ENCODE measurements around the gene FILIP1L.

FILIP1L gene

DNA sequence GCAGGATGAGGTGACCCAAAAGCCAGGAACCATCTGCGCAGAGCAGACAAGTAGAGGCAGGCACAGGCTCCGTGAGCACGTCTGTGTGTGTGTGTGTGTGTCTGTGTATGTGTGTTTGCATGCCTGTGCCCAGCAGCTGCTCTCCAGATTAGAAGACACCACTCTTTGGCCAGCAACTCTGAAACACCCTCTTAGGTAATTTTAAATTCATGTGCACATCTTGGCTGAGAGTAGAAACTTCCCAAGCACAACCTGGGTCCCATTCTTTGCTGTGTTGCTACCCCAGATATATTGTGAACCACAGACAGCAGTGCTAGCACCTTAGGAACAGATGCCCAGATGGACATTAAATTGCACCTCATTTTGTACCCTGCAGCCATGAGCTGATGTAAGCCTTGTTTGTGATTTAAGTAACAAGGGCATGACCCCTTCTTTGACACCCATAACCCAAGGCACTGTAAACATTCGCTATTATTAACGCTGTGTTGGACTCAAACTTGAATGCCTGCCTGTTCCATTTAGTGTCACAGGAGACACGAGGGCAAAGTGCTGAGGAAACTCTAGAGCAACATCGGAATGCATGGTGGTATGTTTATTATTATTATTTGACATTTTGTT is at the start of gene FILIP1L:
Gene FILIP1L (minus strand): TSS at position 89 of the 618 bp plus-strand sequence.
- in situ Hi-C loops (cut with MboI; ENCODE audit: low sequenced_read_pairs), result no loop called here

GRCh38 chr3:100163787-100164186 is 49.5 kb upstream of the FILIP1L start:
- in situ Hi-C loops (cut with MboI; ENCODE audit: low sequenced_read_pairs), result no loop called here

GRCh38 chr3:100160521-100160920 is 46.2 kb upstream of the FILIP1L start:
- in situ Hi-C loops (cut with MboI; ENCODE audit: low sequenced_read_pairs), result no loop called here

DNA sequence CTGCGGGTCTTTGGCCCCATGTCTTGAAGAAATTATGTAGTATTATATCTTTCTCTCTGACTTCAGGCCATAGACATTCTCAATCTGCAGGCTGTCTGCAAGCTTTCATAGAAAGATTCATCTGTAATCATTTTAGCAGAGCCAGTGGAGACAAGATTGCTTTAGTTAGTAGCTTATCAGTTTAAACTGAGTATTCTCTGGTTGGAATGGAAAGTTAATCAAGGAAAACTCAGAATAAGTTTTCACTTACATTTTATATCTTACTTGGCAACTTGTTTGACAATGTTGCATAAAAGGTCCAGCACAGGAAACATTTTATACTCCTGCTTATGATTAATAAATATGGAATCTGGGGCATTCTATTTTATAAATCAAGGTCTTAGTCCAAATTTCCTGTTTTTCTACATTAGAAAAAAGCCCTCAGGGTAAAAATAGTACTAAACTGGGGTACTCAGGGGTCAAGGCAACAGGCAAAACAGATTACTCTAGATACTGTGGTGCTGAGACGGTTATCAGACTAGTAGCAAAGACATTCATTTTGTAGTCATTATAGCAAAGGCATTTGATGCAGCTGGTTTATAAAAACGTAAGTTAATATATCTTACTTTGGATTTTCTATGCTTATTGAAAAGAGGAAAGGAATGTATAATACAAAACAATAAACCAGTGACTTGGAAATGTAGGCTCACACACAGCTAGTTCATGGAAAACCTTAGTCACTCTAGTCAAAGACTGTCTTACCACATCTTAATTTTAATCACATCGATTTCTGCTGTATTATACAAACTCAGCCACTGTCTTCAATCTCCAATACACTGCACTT is 45.2 kb upstream of the FILIP1L start:
- in situ Hi-C loops (cut with MboI; ENCODE audit: low sequenced_read_pairs), result no loop called here

DNA sequence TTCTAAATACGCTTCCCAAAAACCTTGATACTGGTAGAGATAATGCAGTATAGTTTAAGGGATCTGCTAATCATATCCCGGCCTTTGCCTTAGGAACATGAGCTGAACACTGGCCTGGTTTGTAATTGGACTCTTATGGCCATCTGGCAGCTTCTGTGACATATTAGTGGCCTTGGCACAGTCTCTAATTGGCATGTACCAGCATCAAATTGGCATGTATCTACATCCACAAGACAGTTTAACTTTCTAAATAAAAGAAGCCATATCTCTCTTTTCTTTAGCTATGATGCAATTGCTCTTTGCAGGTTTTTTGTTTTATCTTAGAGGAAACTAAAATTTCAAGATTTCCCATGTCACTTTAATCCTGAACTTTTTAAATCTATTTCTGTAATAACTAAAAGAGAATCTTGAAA is 44.6 kb upstream of the FILIP1L start:
- in situ Hi-C loops (cut with MboI; ENCODE audit: low sequenced_read_pairs), result no loop called here

DNA sequence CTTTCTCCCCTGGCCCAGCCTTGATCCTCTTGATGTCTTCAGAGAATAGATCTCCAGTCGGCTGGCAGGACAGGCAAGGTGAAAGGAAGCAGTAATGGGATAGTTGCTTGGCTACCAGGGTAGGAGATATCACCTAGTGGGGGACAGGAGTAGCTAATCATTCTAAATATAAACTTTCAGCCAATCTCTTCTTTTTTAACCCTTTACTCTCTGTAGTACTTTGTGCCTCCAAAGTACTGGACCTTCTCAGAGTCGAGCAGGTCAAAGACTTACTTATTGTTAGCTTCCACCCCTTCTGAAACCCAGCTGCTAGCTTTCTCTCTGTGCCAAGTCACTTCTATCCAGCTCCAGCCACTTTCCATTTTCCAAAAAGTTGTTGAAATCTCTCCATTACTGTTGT is 43.4 kb upstream of the FILIP1L start:
- in situ Hi-C loops (cut with MboI; ENCODE audit: low sequenced_read_pairs), result no loop called here

DNA sequence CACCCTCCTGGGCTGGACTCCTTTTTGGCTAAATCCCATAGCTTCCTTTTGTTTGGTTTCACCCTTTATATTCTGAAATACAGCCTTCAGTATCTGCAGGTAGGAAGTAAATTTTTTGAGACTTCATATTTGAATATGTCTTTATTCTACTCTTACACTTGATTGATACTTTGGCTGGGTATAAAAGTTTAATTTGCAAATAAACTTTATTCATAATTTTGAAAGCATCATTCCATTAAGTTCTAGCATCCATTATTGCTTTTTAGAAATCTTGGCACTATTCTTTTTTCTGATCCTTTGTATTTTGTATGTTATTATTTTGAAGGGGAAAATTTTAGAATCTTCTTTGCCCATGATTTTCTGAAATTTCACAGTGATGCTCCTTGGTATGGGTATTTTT is 41.3 kb upstream of the FILIP1L start:
- in situ Hi-C loops (cut with MboI; ENCODE audit: low sequenced_read_pairs), result no loop called here

GRCh38 chr3:100155128-100155527 is 40.8 kb upstream of the FILIP1L start:
- in situ Hi-C loops (cut with MboI; ENCODE audit: low sequenced_read_pairs), result no loop called here

GRCh38 chr3:100154171-100154570 is 39.9 kb upstream of the FILIP1L start:
- in situ Hi-C loops (cut with MboI; ENCODE audit: low sequenced_read_pairs), result no loop called here

DNA sequence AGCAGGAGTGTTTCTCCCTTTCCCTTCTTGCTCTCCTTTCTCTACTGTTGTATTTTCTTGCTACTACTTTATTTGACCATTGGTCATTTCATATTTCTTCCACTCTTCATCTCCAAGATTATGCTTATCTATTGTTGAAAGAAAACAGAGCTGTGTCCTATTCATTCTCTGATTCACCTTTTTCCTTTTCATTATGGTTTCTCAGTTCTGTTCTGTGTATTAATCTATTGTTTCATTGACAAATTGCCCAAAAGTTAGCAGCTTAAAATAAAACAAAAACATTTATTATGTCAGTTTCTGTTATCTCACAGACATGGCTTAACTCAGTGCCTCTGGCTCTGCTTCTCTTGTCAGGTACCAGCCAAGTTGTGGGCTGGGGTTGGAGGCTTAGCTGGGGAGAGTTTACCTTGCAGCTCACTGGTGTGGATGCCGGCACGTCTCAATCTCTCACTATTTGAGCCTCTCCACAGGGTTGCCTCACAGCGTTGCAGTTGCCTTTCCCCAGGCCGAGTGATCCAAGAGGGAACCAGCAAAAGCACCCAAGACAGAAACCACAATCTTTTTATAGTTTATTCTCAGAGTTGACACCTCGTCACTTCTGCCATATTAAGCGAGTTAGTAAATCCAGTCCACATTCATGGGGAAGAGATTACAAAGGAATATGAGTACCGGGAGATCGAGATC is 36.9 kb upstream of the FILIP1L start:
- in situ Hi-C loops (cut with MboI; ENCODE audit: low sequenced_read_pairs), result no loop called here

DNA sequence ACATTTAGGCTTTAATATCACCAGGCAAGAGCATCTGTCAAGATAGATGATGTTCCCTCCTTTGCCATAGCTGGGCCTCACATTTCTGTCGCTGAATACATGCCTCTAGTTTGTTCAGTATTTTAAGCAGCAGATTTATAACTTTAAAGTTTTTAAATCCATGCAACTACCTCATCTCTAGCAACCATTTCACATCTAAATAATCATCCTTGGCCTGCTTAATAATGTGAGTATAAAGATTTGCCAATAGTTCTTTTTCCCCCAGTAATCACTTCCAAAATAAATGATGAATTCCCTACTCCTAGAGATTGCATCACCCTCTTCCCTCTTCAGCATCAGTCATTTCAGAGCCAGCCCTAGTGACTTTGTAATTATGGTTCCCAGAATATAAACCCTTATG is 36.2 kb upstream of the FILIP1L start:
- in situ Hi-C loops (cut with MboI; ENCODE audit: low sequenced_read_pairs), result no loop called here

DNA sequence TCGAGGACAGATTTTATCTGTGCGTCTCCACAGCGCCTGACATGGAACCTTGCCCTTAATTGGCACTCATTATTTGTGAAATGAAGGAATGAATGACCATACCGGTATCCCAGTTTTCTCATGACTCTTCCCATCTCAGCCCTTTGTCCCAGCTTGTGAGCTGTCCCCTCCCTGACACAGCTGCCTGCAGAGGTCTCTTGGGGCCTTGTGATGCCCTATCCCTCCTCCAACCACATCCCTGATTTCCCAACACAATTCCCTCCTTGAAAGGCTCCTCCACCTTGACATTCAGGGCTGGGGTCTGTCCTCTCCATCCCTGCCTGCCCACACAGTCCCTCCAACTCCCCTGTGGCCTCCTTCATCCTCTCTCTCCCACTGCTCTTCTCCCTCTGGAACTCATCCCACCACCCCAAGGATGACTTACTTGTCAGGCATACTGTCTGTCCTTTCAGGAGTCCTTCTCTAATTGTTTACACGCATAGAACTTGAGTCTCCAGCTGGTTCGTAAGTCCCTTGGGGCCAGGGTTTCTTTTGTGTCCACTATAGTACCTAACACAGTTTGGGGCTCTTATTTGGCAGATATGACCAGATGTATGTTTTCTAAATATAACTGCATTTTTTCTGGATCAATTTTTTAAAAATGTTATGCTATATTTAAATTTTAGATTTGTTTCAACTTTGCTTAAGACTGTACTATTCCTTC is 35.6 kb upstream of the FILIP1L start:
- in situ Hi-C loops (cut with MboI; ENCODE audit: low sequenced_read_pairs), result no loop called here

DNA sequence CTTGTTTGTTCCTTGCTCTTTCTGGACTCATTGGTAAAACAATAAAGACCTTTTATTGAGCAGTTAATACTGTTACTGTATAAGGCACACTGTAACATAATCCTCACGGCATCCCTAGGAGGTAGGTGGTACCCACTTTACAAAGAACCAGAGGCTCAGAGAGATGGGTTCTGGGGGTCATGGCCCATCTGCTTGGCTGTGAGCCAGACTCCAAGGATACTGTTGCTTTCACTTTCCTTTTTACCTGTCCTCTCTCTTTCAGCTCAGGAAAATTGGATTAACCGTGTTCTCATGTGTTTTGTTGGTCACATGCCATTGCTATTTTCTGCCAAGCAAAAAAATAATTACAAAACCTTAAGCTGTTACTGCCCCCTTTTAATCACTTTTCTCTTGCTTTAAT is 34.8 kb upstream of the FILIP1L start:
- in situ Hi-C loops (cut with MboI; ENCODE audit: low sequenced_read_pairs), result no loop called here

- in situ Hi-C loops (cut with MboI; ENCODE audit: low sequenced_read_pairs), result no loop called here
Observed at GRCh38 chr3:100144255-100144866, 30.1 kb upstream of the FILIP1L start.

GRCh38 chr3:100141586-100141985 is 27.3 kb upstream of the FILIP1L start:
- in situ Hi-C loops (cut with MboI; ENCODE audit: low sequenced_read_pairs), result no loop called here

- in situ Hi-C loops (cut with MboI; ENCODE audit: low sequenced_read_pairs), result no loop called here
Observed at GRCh38 chr3:100140976-100141375, 26.7 kb upstream of the FILIP1L start.

GRCh38 chr3:100136921-100137320 is 22.6 kb upstream of the FILIP1L start:
- in situ Hi-C loops (cut with MboI; ENCODE audit: low sequenced_read_pairs), result no loop called here

- in situ Hi-C loops (cut with MboI; ENCODE audit: low sequenced_read_pairs), result no loop called here
Observed at GRCh38 chr3:100131241-100131640, 16.9 kb upstream of the FILIP1L start.

DNA sequence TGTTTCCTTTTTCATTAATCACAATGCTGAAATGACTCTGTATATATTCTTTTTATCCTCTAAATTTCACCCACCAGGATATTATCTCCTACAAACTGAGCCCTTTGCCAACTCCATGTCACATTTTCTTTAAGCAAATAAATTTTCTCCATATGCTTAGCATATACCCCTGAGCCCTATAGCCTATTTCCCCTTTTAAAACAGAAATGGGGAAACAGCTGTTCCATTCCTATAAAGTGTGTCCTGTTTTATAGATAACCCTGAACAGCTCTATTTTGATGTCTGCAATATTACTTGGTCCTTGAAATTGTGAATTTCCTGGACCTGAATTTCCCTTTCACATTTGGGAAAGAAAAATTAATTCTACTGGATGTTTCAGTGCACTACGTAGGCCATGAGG is 15.6 kb upstream of the FILIP1L start:
- in situ Hi-C loops (cut with MboI; ENCODE audit: low sequenced_read_pairs), result no loop called here

- in situ Hi-C loops (cut with MboI; ENCODE audit: low sequenced_read_pairs), result no loop called here
Observed at GRCh38 chr3:100128565-100128964, 14.3 kb upstream of the FILIP1L start.

DNA sequence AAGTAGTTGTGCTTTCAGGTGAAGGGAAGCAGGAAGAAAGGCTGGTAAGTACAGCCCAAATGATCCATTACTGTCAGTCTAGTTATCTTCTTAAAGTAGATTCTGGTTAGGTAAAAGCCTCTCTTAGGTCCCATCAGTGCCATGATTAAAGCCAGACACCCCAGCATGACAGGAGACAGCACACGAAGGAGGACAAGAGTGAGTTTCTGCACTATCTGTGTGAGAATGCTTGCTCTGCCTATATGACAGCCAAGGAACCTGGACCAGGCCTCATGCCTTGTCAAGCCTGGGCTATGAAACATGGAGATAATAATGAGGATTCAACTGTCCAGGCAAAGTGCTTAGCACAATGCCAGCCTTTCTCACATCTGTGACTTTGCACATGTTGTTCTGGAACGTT is 13.5 kb upstream of the FILIP1L start:
- in situ Hi-C loops (cut with MboI; ENCODE audit: low sequenced_read_pairs), result no loop called here

Measured in HL-60/S4 treated with retinoic acid at 250 ng/mL for 4 days and 3 days (cell line).